VCaP (cell line): ENCODE data around the gene CDH4.

Experiments used
- H3K27ac ChIP-seq: fragments of 450-650 bp; 2 replicates; pipeline ENCODE4 v1.5.1; 2017
- TF ChIP-seq, protein P1 (sequence below): fragments of 450-650 bp; conservative IDR thresholded peaks from 2 replicates; pipeline ENCODE4 v1.5.1; 2017; ENCODE audit warnings: mild to moderate bottlenecking, moderate library complexity

The CDH4 gene

DNA sequence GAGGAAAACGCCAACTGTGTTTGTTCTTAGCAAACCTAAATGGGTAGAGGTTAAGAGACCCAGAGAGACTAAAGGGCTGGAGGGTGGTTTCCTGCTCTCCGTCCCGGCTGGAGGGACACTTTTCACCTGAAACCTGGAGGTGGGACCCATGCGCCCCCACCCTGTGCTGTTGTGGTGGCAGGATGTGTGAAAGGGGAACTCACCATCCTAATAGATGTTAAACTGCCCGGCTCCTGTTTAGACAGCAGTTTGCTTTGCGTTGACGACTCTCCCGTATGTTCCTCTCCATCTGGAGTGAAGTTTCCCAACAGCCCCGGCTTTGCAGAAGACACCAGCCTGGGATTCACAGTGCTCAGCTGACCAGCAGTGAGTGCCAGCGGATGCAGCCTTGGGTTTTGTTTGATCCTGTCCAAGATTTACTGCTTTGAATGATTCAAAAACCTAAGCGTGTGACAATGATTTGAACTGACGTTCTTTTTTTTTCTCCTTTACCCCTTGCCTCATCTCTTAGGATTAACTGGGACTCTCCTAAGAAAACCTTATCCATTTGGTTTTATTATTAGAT lies 66.0 kb downstream of the CDH4 start:
- peak overlapping the region; percentile 5; the same call in 1 of the 2 replicates for H3K27ac ChIP-seq
- TF ChIP-seq, protein P1, sequence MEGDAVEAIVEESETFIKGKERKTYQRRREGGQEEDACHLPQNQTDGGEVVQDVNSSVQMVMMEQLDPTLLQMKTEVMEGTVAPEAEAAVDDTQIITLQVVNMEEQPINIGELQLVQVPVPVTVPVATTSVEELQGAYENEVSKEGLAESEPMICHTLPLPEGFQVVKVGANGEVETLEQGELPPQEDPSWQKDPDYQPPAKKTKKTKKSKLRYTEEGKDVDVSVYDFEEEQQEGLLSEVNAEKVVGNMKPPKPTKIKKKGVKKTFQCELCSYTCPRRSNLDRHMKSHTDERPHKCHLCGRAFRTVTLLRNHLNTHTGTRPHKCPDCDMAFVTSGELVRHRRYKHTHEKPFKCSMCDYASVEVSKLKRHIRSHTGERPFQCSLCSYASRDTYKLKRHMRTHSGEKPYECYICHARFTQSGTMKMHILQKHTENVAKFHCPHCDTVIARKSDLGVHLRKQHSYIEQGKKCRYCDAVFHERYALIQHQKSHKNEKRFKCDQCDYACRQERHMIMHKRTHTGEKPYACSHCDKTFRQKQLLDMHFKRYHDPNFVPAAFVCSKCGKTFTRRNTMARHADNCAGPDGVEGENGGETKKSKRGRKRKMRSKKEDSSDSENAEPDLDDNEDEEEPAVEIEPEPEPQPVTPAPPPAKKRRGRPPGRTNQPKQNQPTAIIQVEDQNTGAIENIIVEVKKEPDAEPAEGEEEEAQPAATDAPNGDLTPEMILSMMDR = no peak

DNA sequence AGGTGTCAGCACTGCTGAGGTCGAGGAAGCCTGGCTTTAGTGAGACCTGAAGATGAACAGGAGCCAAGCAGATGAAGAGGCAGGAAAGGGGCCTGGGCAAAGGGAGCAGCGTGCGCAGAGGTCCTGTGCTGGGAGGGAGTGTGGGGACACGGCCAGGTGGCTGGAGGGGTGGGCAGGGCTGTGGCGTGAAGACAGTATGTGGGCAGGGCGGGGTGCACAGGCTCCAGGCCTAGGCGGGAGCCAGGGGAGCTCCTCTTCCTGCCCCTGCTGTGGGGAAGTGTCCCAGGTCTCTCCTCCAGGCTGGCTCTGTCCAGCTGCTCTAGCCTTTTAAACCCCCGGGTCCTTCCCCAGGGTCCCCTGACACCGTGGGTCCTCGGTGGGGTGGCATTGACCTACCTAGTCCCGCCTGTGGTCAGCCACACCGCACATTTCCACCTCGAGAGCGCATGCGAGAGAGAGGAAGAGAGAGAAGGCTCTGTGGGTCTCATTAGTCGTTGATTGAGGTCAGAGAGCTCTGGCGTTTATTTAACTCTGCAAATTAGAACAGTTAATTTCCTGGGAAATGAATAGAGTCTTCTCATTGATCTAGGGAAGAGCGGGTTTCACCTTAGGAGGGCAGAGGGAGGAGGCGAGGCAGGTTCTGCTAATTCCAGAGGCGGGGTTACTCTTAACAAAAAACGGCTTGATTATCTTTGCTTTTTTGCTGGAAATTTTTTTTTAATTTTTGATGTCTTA lies 68.8 kb downstream of the CDH4 start:
- TF ChIP-seq, protein P1 = no peak
- H3K27ac ChIP-seq = no peak overlapping the region

DNA sequence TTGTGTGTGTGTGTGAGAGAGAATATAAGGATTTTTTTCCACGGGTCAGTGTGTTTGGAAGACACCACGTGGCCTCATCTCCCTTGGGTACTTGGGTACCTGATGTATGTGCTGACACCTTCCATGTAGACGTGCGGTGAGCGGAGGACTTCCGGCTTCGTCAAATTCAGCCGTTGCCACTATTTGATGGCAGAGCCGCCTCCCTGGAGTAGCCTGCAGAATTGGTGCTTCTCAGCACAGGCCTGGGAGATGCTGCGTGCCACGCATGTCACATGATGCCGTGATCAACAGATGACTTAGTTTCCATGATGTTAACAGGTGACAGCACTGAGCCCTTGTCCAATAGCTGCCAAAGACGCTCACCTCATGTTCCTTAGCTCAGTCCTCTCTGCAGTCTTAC lies 69.4 kb downstream of the CDH4 start:
- H3K27ac ChIP-seq = no peak overlapping the region
- TF ChIP-seq, protein P1 = no peak

DNA sequence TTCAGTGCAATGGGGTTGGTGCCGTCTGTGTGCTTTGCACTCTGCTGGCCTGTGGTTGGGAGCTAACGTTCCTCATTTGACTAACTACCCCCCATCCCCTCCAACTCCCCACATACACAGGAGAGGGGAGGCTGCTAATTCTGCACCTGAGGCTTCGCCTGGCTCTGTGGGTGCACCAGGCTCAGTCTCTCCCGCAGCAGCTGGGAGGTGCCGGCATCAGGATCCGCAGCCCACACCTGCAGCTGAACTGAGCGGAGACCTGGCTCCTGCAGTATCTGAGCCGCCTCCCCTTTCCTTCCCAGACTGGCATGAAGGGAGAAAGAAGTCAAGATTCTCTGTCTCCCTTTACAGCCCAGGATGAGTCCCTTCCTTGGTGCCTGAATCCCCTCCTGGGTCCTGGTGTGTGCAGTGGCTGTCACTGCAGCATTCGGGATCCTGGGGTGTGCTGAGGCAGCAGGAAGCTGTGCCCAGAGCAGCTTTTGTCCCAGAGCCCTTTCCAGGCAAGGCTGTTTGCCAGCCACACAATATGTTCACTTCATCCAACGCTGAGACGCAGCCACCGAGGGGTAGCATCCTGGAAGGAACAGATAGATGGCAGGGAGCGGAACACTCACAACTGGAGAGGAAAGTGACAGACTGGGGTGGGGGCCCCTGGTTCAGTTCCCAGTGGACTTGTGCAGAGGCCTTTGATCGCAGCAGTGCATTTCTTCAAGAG lies 70.2 kb downstream of the CDH4 start:
- TF ChIP-seq, protein P1 = no peak
- no peak overlapping the region for H3K27ac ChIP-seq

DNA sequence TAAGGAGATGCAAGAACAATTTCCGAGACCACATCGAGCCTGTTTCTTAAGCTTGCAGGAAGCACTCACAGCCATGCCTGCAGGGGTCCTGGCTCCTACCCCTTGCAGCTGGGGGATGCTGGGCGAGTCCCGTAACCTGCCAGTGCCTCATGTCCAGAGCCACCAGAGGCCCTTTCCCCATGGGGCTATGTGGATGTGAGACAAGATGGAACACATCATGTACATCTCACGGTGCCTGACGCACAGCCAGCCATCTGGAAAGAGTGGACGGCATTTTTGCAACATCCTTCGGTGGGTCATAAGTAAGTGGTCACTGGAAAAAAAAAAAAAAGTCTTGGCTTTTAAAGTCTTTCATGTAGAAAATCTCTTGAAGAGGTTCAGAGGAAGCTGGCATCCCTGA lies 72.8 kb downstream of the CDH4 start:
- no peak overlapping the region for H3K27ac ChIP-seq
- TF ChIP-seq, protein P1 = no peak

DNA sequence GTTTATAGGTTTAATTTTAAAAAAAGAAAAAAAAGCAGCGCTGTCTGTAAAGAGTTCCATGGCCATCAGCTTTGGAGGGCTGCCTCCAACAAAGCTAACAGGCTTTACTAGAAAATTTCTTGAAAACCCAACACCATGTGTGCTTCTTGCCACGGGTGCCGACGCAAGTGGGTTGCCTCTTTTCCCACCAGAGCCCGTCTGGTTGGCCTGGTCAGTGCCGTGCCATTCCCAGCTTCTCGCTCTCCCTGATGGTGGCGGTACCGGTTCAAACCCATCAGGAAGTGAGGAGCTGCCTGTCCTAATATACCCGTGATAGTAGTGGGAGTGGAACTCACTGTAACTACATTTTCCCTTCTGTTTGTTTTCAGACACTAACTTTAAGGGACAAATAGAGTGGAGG lies 73.7 kb downstream of the CDH4 start:
- H3K27ac ChIP-seq = no peak overlapping the region
- TF ChIP-seq, protein P1 = no peak

DNA sequence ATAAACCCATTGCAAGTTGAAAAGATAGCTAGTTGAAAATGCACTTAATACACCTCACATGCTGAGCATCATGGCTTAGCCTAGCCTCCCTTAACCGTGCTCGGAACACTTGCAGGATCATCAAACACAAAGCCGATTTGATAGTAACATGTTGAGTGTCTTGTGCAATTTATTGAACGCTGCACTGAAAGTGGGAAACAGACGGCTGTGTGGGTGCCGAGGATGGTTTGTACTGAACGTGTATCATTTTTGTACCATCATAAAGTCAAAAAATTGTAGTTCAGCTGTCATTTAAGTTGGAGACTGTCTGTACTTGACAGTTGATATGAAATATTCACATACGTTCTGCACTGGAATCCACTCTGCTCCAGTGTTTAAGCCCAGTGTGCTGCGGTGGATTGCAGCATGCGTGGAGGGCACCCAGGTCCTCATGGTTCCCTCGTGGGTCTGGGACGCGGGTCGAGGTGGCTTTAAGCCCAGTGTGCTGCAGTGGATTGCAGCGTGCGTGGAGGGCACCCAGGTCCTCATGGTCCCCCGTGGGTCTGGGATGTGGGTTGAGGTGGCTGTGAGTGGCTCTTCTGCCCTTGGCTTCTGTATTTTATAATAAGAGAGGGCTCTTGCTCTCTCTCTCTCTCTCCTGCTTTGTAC lies 77.0 kb downstream of the CDH4 start:
- TF ChIP-seq, protein P1 = no peak
- H3K27ac ChIP-seq = no peak overlapping the region
